ENCODE data around the gene SLC39A5.

- TF ChIP-seq CENPBD1 (CRISPR knock-in tag; IDR thresholded peaks at IDR 0.05; ENCODE audit: borderline replicate concordance, low read depth), result no peak
- no peak for TF ChIP-seq EZH2 (conservative IDR thresholded peaks at IDR 0.05; ENCODE audit: low read depth, low read length)
- TF ChIP-seq ZNF10 (CRISPR knock-in tag; IDR thresholded peaks at IDR 0.05; ENCODE audit: borderline replicate concordance, low read depth), result no peak
- no peak for TF ChIP-seq CTCF (CRISPR knock-in tag; IDR thresholded peaks at IDR 0.05)
- no peak for TF ChIP-seq BRCA1 (CRISPR knock-in tag; IDR thresholded peaks at IDR 0.05)
- TF ChIP-seq, protein P1, sequence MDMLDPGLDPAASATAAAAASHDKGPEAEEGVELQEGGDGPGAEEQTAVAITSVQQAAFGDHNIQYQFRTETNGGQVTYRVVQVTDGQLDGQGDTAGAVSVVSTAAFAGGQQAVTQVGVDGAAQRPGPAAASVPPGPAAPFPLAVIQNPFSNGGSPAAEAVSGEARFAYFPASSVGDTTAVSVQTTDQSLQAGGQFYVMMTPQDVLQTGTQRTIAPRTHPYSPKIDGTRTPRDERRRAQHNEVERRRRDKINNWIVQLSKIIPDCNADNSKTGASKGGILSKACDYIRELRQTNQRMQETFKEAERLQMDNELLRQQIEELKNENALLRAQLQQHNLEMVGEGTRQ (IDR thresholded peaks at IDR 0.05; ENCODE audit: low read depth, low read length), result no peak
- TF ChIP-seq, protein P1 (CRISPR knock-in tag; IDR thresholded peaks at IDR 0.05; ENCODE audit: borderline replicate concordance), result no peak
- TF ChIP-seq TRIM24 (CRISPR knock-in tag; IDR thresholded peaks at IDR 0.05), result no peak
- no peak for TF ChIP-seq CEBPZ (IDR thresholded peaks at IDR 0.05; ENCODE audit: low read length)
Measured at GRCh38 chr12:56236985-56237384, 7.1 kb downstream of the SLC39A5 start.

Data from HepG2 (cell line).